ENCODE data around the gene RAD51B. TPM values are rescaled to one million over a fixed set of nuclear protein-coding genes. Genes with fewer than 3 reads are reported as not detected.
A peak's percentile ranks its signal among the peaks of the same experiment; 100 is the strongest.

RAD51B gene
- total RNA-seq, 1 experiment from 2014 or later, result 10.8 TPM

- BruUV-seq (replicated peaks), result no TSS peak
- Histone ChIP-seq H3K4me2 (ENCODE audit: low read length) (peak overlapping the region; percentile 52), H3K79me2 (ENCODE audit: low read length) (no peaks in the 10 kb centered on the region), H2AFZ (ENCODE audit: low read length) (peak overlapping the region; percentile 26), H3F3A (ENCODE audit: low read length, unreplicated experiment) (no peaks in the 10 kb centered on the region), H3K4me3 (ENCODE audit: low read length) (no peak overlapping the region; the same call in 1 of the 2 replicates), H3K27ac (ENCODE audit: low read length) (peak overlapping the region; percentile 55), H3K36me3 (ENCODE audit: low read depth, low read length) (no peaks in the 10 kb centered on the region), H3K9me2 (replicated peaks; ENCODE audit: low read length) (no peaks in the 10 kb centered on the region), H3K9ac (ENCODE audit: low read length) (0 out of 2 replicates have a peak overlapping the region, but pooled peaks have one; percentile 1), H3K9me3 (ENCODE audit: low read length) (no peaks in the 10 kb centered on the region), H3K27me3 (ENCODE audit: low read length) (no peaks in the 10 kb centered on the region), H3K4me1 (ENCODE audit: insufficient read depth, low read length) (peaks cover 59% of the 10 kb centered on the region), H4K20me1 (ENCODE audit: low read length) (no peaks in the 10 kb centered on the region)
- TF ChIP-seq EZH2 (IDR thresholded peaks at IDR 0.05; ENCODE audit: low read length, unreplicated experiment) (no peak), CTCF (conservative IDR thresholded peaks at IDR 0.05; ENCODE audit: low read depth, low read length) (no peak), EZH2phosphoT487 (IDR thresholded peaks at IDR 0.05; ENCODE audit: borderline replicate concordance, low read length) (no peak)
- CTCF ChIA-PET, result interaction anchor here (0.5 kb wide), 1 partner anchor 323 kb away, joined by 3 read pairs; no protein-coding TSS in a partner anchor
- intact Hi-C loops (cut with micrococcal nuclease), result loop anchor here (2.0 to 5.0 kb wide), 5 partner anchors 40 to 216 kb away; no protein-coding TSS in a partner anchor
- peak; percentile 34 for ATAC-seq
- peak; percentile 96 for DNase-seq
- POLR2A ChIA-PET (ENCODE audit: unreplicated experiment), result no interaction called here
Measured at GRCh38 chr14:68466491-68466977, 647.0 kb downstream of the RAD51B start.

GRCh38 chr14:68467425-68467824, 647.8 kb downstream of the RAD51B start:
- Histone ChIP-seq H3K9me3 (ENCODE audit: low read length) (no peaks in the 10 kb centered on the region), H3K27me3 (ENCODE audit: low read length) (no peaks in the 10 kb centered on the region), H3K4me2 (ENCODE audit: low read length) (no peak overlapping the region), H3K36me3 (ENCODE audit: low read depth, low read length) (no peaks in the 10 kb centered on the region), H4K20me1 (ENCODE audit: low read length) (no peaks in the 10 kb centered on the region), H3K79me2 (ENCODE audit: low read length) (no peaks in the 10 kb centered on the region), H2AFZ (ENCODE audit: low read length) (no peak overlapping the region), H3K4me1 (ENCODE audit: insufficient read depth, low read length) (peaks cover 59% of the 10 kb centered on the region), H3F3A (ENCODE audit: low read length, unreplicated experiment) (no peaks in the 10 kb centered on the region), H3K9ac (ENCODE audit: low read length) (no peak overlapping the region), H3K4me3 (ENCODE audit: low read length) (no peak overlapping the region), H3K27ac (ENCODE audit: low read length) (peak overlapping the region; percentile 55), H3K9me2 (replicated peaks; ENCODE audit: low read length) (no peaks in the 10 kb centered on the region)
- POLR2A ChIA-PET (ENCODE audit: unreplicated experiment), result interaction anchor here (0.5 to 0.6 kb wide), 2 partner anchors 55 to 82 kb away, joined by 3 to 6 read pairs; no protein-coding TSS in a partner anchor
- no peak for DNase-seq
- intact Hi-C loops (cut with micrococcal nuclease), result loop anchor here (2.0 to 5.0 kb wide), 5 partner anchors 39 to 215 kb away; no protein-coding TSS in a partner anchor
- ATAC-seq, result no peak
- no TSS peak for BruUV-seq (replicated peaks)
- CTCF ChIA-PET, result interaction anchor here (0.7 kb wide), 1 partner anchor 118 kb away, joined by 3 read pairs; no protein-coding TSS in a partner anchor
- TF ChIP-seq EZH2phosphoT487 (IDR thresholded peaks at IDR 0.05; ENCODE audit: borderline replicate concordance, low read length) (no peak), EZH2 (IDR thresholded peaks at IDR 0.05; ENCODE audit: low read length, unreplicated experiment) (no peak), CTCF (conservative IDR thresholded peaks at IDR 0.05; ENCODE audit: low read depth, low read length) (no peak)

Measured in PC-3 (cell line).